Measurements from ENCODE around the gene MYH7B.

GRCh38 chr20:34938466-34939163 is 17.1 kb upstream of the MYH7B start:
- TF ChIP-seq, protein P1, sequence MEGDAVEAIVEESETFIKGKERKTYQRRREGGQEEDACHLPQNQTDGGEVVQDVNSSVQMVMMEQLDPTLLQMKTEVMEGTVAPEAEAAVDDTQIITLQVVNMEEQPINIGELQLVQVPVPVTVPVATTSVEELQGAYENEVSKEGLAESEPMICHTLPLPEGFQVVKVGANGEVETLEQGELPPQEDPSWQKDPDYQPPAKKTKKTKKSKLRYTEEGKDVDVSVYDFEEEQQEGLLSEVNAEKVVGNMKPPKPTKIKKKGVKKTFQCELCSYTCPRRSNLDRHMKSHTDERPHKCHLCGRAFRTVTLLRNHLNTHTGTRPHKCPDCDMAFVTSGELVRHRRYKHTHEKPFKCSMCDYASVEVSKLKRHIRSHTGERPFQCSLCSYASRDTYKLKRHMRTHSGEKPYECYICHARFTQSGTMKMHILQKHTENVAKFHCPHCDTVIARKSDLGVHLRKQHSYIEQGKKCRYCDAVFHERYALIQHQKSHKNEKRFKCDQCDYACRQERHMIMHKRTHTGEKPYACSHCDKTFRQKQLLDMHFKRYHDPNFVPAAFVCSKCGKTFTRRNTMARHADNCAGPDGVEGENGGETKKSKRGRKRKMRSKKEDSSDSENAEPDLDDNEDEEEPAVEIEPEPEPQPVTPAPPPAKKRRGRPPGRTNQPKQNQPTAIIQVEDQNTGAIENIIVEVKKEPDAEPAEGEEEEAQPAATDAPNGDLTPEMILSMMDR (conservative IDR thresholded peaks at IDR 0.05): no peak
- TF ChIP-seq EZH2 (IDR thresholded peaks at IDR 0.05; ENCODE audit: low read depth): no peak
